GM18505 (cell line): Measurements from ENCODE around the gene IGFBP5.
A peak's percentile ranks its signal among the peaks of the same experiment; 100 is the strongest.

Source experiments
- ATAC-seq: cut with Tn5 transposase; IDR thresholded peaks from one replicate; pipeline ENCODE4 v1.9.1; 2021; ENCODE audit not compliant: unreplicated experiment
- POLR2A ChIP-seq: IDR thresholded peaks from 4 replicates; pipeline ENCODE4 v1.6.1; 2011; ENCODE audit warnings: borderline replicate concordance; ENCODE audit not compliant: insufficient read depth, insufficient read length; ENCODE audit errors: extremely low read depth

The IGFBP5 gene

GRCh38 chr2:216701544-216701943 is 6.2 kb upstream of the IGFBP5 start:
- no peak for TF ChIP-seq POLR2A
- ATAC-seq = no peak

GRCh38 chr2:216700781-216701180 is 5.4 kb upstream of the IGFBP5 start:
- no peak for ATAC-seq
- TF ChIP-seq POLR2A = no peak

DNA sequence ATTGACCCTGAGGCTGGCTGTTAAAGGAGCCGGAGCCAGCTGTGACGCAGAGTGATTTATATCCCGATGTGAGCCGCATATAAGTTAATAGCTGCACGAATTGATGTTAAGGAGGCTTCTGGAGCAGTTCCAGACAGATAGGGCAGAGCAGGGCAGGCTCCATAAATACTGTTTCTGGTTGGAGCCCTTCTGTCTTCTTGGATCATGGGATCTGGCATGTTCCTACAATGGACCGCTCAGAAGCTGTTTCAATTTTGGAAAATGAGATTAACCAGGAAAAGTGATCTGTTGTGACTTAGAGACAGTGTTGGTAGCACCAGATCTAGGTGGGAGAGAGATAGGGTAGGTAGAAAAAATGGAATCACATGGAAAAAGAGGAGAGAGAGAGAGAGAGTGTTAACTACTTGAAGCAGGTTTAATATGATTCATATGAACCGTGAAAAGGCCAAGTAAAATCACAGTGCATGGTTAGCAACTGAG is 4.8 kb upstream of the IGFBP5 start:
- no peak for TF ChIP-seq POLR2A
- no peak for ATAC-seq

DNA sequence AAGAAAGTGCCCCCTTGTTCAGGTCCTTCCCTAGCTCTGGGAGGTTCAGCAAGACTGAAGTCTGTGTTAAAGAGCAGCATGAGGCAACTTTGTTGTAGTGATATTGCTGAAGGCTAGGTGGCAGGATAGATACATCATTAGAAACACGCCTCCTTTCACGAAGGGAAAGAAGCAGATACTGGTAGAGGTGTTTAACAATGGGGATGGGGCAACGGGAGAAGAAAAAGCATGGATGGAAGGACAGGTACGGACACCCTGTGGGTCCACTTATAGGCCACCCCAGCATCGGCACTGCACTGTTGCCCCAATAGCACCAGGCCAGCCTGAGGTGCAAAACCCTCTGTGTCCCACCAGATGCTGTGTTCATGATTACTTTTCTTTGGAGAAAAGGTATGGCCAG is 3.5 kb upstream of the IGFBP5 start:
- ATAC-seq = peak; percentile 61
- no peak for TF ChIP-seq POLR2A

DNA sequence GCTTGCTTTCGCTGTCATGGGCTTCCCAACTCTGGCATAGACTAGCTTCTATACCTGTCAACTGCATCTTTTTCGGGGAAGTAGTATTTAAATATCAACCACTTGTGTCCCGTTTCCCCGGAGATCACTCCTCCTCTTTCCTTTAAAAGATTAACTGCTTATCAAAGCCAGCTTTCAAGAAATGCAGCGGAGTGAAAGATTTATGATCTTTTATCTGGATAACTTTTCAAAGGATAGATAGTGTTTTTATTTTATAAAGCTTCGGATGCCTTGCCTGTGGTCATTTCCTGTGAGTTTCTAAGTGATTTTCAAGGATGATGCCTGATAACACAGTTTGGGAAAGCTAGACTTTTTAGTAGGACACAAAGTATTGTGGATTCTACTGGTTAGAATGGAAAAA is 2.9 kb upstream of the IGFBP5 start:
- TF ChIP-seq POLR2A = no peak
- no peak for ATAC-seq

DNA sequence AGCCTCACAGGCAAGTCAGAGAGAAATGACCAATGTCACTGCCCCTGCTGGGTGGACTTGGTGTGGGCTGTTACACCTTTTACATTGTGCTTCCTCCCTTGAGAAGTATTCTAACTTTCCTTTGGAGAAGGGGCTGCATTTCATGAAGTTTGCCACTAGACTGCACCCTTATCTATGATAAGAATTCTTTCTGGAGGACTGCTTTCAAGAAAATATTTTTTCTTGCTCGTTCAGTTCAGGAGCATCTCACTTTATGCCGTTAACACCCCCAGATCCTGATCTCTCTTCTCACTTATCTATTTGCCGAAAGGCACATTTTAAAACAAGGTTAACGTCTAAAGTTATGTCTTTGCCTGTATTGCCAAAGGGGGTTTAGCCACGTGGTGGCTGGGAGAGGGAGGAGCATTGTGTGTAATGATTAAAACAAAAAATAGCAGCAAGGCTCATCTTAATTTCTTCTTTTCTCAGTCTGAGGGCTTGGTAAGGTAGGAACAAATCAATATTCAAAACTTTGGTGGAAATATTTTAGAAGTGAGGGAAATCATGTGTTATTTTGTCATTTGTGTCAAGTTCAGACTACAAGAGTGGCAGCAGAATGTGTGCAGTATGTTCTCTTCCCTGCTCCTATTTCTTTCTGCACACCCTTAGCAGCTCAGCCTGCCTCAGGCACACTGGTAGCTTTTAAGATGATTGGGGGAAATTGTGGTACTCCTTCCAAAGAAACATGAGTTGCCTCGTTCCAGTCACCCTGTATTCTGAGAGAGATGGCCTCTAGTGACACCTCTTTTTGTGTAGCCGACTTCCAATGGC is 1.6 kb upstream of the IGFBP5 start:
- no peak for TF ChIP-seq POLR2A
- ATAC-seq = no peak

- ATAC-seq = no peak
- no peak for TF ChIP-seq POLR2A
These were observed 972 bp upstream of the IGFBP5 start for GRCh38 chr2:216696321-216696720.

DNA sequence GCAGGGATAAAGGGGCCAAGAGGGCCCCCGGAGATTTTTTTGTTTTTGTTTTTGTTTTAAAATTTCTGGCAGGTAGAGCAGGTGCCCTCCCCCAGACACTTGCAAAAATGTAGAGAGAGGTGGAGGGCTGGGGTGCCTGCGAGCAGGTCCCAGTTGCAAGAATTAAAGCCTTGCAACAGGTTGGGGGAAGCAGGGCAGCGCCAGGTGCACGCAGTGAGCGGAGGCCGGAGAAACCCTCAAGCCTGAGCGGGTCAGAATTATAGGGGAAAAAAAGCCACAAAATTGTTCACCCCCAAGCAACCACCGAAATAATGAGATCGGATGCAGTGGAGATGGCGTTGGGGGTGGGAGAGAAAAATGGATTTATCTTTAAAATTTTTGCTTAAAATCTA is 527 bp downstream of the IGFBP5 start:
- TF ChIP-seq POLR2A = no peak
- ATAC-seq = no peak

GRCh38 chr2:216694082-216694825 is 1.1 kb downstream of the IGFBP5 start:
- TF ChIP-seq POLR2A = no peak
- ATAC-seq = no peak

DNA sequence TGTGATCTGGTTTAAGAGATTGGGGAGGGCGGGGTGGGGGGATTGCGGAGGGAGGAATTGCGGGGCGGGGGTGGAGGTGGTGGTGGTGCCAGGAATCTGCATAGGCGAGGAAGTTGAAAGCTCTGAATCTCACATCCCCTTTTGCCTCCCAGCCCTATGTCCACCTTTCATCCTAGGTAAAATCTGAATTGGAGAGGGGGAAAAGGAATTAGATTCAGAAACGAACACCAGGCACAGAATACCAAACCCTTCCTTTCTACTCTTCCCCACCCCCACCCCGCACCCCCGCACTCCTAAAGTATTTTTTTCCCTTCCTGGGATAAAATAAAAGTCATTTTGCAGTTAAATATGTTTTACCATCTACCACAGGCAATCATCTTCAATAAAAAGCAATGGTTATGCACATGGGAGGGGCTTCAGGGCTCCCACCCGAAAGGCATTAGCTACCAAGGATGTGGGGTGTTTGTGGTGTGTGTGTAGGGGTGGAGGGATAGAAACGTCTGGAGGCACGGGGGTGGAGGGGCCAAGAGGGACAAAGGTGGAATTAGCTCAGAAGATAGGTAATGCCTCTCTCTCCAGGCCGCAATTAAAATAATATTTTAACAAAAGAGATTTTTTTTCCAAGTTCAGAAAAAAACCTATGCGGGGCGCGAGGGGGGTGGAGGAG is 1.8 kb downstream of the IGFBP5 start:
- ATAC-seq = no peak

GRCh38 chr2:216692636-216693413 is 2.5 kb downstream of the IGFBP5 start:
- no peak for TF ChIP-seq POLR2A
- no peak for ATAC-seq

More for the DNA sequence above, 1.8 kb downstream of the IGFBP5 start:
- TF ChIP-seq POLR2A = no peak

DNA sequence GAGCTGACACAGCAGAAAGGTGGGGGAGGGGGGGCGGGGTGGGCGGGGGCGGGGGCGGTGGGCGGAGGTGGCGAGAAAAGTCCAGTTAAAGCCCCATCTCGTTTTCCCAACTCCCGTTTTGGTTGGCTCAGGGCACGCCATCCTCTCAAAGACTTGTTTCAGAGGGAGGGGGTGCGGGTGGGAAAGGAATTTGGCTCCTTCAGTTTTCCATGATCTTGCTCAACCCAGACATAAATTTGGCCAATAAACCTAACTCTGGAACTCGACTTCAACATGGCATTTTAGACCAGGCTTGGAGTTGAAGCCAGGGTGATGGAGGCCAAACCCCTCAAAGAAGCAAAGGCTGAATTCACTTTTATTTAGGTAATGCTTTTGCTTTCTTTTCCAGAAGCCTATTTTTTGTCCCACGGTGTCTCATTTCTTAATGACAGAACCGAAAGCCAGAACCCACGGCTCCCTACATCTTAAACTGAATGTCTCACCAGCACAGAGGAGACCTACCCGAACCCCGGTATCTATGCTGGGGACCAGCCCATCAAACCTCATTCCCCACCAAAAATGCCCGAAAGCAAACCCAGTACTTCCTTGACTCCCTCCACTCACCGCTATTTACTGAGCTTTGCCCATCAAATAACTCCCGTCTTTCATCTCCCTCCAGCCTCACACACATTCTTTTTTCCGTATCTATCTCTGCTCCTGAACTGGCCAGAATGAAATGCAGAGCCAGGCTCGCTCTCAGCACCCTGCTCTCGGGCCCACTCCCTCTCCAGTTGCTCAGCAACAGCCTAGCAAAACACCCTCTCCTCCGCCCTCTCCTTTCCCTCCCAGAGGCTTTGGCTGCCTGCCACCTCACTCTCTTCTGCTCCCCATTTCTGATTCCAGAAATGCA is 4.3 kb downstream of the IGFBP5 start:
- no peak for TF ChIP-seq POLR2A
- no peak for ATAC-seq
